ENCODE data around the gene SFXN3.

SFXN3 gene

DNA sequence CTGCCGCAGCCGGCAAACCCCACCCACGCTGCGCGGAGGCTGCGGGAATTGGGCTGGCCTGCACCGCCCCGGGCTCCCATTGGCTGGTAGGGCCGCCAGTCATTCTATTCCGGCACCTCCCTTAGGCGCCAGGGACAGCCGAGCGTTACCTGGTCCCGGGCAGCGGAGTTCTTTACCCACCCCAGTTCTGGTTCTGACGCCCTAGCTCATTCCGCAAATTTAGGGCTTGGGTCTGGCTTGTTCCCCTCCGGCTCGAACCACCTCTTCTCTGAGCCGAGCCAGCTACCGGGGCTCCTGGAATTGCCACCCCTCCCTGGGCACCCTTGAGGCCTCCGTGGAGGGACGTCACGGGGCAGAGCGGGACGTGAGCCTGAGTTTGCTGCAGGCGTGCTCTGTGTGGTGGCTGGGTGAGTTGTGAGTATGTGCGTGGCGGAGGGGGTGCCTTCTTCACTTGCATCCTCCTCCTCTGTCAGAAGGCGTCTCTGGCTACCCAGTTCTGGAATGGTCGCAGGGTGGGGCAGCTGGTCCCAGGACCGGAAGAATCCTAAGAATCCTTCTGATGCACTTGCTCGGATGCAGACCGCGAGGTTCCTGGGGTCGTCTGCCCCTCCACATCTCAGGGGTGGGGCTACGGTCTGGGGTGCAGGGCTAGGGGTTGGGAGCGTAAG lies at the start of gene SFXN3, which contains the start of gene PDZD7:
Gene SFXN3 (plus strand): TSS at position 107 of the 668 bp plus-strand sequence. CDS start 3,461 bp downstream, outside the sequence.
Gene PDZD7 (minus strand): TSS at position 2 of the 668 bp plus-strand sequence. CDS start 910 bp downstream, outside the sequence.
- peak; percentile 40 for FAIRE-seq
- DNase-seq (ENCODE audit: insufficient read length, low spot score) = peak; percentile 95

DNA sequence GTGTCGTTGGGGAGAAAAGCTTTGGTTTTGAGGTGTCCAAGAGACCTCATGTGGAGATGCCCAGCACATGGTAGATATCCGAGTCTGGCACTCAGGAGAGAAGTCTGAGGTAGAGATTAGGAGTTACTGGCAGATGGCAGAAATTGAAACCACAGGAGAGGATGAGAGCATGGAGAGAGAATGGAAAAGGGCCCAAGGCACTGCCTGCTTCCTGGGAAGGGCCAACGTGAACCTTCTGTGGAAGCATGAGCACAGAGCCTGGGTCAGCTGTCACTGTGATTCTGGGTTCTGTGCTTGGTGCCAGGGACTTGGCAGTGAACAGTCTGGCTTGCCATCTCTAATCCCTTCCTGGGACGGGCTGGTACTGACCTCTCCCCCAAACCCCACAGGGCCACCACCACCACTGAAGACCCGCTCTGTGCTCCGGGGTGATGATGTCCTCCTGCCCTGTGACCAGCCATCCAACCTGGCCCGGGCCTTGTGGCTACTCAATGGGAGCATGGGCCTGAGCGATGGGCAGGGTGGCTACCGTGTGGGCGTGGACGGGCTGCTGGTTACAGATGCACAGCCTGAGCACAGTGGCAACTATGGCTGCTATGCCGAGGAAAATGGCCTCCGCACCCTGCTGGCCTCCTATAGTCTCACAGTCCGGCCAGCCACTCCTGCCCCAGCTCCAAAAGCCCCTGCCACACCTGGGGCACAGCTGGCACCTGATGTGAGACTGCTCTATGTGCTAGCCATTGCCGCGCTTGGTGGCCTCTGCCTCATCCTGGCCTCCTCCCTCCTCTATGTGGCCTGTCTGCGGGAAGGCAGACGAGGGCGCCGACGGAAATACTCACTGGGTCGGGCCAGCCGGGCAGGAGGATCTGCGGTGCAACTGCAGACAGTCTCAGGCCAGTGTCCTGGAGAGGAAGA lies 47.9 kb upstream of the SFXN3 start:
- FAIRE-seq (no peak), DNase-seq (ENCODE audit: insufficient read length, low spot score) (no peak)

- no peak for DNase-seq (ENCODE audit: insufficient read length, low spot score)
Measured at GRCh38 chr10:100983868-100984671, 47.0 kb upstream of the SFXN3 start.

GRCh38 chr10:100984672-100985177 lies 46.3 kb upstream of the SFXN3 start:
- FAIRE-seq (no peak), DNase-seq (ENCODE audit: insufficient read length, low spot score) (no peak)

More at GRCh38 chr10:100983868-100984671, 47.0 kb upstream of the SFXN3 start:
- FAIRE-seq = no peak

DNA sequence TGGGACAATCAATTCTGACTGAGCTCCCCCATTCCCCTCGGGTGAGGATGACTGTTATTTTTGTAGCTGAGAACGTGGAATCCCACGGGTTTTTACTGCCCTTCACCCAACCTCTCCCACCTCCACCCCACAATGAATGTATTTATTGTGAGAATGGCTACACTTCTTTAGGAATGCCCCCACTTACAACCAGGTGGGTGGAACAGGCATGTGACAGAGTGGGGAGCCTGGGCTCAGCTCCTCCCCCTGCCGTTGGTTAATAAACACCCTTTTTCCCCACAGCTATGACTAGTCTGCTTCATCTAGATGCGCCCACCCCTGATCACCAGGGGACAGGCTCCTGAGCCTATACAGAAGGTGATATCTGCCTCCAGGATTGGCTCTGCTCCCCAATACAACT lies 45.7 kb upstream of the SFXN3 start:
- DNase-seq (ENCODE audit: insufficient read length, low spot score) (no peak), FAIRE-seq (no peak)

DNA sequence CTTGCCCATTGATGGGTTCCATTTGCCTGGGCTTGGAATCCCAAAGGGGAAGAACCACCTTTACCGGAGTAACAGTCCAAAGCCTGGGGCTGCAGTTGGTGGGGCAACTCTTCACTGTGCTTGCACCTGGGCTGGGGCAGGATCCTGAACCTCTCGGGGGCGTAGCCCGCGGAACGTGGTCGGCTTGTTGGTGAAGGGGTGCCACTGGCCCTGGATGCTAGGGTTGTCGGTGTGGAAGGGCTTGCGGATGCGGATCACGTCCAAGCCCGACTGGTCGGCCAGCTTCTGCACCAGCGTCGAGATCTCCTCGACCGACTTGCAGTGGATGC lies 44.4 kb upstream of the SFXN3 start:
- no peak for DNase-seq (ENCODE audit: insufficient read length, low spot score)
- FAIRE-seq = no peak

- FAIRE-seq (peak; percentile 96), DNase-seq (ENCODE audit: insufficient read length, low spot score) (peak; percentile 89)
Measured at GRCh38 chr10:100986952-100987684, 43.9 kb upstream of the SFXN3 start, which contains the start of the genes MRPL43 and TWNK. TSS of gene MRPL43 (minus strand) at chr10:100987497. CDS start at chr10:100987443, 54 bp downstream. TSS of gene TWNK (plus strand) at chr10:100987543. CDS start at chr10:100988211, 668 bp downstream.

GRCh38 chr10:100987685-100988049 lies 43.4 kb upstream of the SFXN3 start:
- FAIRE-seq = no peak
- no peak for DNase-seq (ENCODE audit: insufficient read length, low spot score)

GRCh38 chr10:100988166-100988565 lies 42.9 kb upstream of the SFXN3 start:
- FAIRE-seq (no peak), DNase-seq (ENCODE audit: insufficient read length, low spot score) (no peak)

DNA sequence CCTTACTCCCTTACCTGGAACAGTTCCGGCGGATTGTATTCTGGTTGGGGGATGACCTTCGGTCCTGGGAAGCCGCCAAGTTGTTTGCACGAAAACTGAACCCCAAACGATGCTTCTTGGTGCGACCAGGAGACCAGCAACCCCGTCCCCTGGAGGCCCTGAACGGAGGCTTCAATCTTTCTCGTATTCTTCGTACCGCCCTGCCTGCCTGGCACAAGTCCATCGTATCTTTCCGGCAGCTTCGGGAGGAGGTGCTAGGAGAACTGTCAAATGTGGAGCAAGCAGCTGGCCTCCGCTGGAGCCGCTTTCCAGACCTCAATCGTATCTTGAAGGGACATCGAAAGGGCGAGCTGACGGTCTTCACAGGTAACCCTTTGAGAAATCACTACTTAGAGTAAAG lies 41.9 kb upstream of the SFXN3 start:
- DNase-seq (ENCODE audit: insufficient read length, low spot score) (no peak), FAIRE-seq (no peak)

GRCh38 chr10:100993986-100994708 lies 36.9 kb upstream of the SFXN3 start:
- DNase-seq (ENCODE audit: insufficient read length, low spot score) = no peak
- no peak for FAIRE-seq

DNA sequence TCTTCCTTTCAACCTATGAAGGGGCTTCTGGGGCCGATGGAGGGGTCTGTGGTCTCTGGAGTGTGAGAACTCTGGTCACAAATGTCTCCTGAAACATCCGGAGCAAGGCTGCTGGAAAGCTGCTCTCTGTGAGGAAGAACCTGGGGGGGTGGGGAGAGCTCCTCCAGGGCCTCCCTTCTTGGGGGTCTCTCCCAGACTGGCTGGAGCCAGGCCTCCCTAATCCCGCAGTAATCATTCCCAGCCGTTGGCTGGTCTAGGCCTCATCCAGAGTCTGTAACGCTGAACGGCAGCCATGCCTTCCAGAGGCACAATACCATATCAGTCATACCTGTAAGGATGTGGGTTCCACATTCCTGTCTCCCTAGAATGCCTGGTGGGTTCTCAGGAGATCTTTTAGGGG lies 35.9 kb upstream of the SFXN3 start:
- no peak for FAIRE-seq

GRCh38 chr10:100996678-100997359 lies 34.2 kb upstream of the SFXN3 start:
- DNase-seq (ENCODE audit: insufficient read length, low spot score) (no peak), FAIRE-seq (no peak)

More for the DNA sequence above, 35.9 kb upstream of the SFXN3 start:
- DNase-seq (ENCODE audit: insufficient read length, low spot score) = no peak

DNA sequence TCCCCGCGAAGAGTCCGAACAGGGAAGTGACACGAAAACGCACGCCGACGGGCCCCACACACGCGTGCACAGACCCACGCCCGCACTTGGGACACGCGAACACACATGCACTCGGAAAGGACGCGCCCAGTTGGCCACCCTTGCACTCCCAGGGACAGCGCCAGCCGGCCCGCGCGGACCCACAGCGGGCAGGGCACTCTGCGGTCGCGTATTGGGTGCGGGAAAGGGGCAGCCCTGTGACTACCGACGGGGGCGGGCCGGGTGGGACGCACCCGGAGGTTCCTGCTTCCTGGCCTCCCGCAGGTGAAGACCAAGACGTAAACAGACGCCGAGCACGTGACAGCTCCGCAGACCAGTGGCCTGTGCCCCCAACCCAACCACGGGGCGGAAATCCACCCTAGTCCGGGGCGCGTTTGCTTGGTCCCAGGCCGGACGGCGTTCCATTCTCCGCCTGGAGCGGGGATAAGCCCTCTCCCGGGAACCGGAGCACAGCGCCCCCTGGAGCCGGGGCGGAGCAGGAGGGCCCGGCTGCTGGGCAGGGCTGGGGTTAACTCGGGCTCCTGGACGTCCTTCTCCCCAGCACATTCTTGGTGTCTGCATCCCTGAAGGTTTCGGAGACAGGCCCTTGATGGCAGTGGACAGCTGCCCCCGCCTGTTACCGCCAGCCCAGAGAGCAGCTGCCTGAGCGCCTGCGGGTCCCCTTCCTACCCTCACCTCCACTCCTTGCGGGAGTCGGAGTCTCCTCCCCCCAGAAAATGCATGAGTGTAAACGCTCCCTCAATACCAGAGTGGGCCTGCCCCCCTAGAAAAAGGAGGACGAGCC lies 33.5 kb upstream of the SFXN3 start:
- DNase-seq (ENCODE audit: insufficient read length, low spot score) (peak; percentile 83), FAIRE-seq (no peak)

GRCh38 chr10:100998183-100998990 lies 32.6 kb upstream of the SFXN3 start:
- FAIRE-seq (peak; percentile 94), DNase-seq (ENCODE audit: insufficient read length, low spot score) (peak; percentile 92)

GRCh38 chr10:100998991-100999741 lies 31.9 kb upstream of the SFXN3 start:
- DNase-seq (ENCODE audit: insufficient read length, low spot score) (no peak), FAIRE-seq (peak; percentile 88)
